ENCODE measurements around the gene VEGFD. TPM values are rescaled to one million over a fixed set of nuclear protein-coding genes. Genes with fewer than 3 reads are reported as not detected.

The VEGFD gene
- total and polyA plus RNA-seq, 7 donors: 1.2 to 8.4 (median 6.9) TPM

DNA sequence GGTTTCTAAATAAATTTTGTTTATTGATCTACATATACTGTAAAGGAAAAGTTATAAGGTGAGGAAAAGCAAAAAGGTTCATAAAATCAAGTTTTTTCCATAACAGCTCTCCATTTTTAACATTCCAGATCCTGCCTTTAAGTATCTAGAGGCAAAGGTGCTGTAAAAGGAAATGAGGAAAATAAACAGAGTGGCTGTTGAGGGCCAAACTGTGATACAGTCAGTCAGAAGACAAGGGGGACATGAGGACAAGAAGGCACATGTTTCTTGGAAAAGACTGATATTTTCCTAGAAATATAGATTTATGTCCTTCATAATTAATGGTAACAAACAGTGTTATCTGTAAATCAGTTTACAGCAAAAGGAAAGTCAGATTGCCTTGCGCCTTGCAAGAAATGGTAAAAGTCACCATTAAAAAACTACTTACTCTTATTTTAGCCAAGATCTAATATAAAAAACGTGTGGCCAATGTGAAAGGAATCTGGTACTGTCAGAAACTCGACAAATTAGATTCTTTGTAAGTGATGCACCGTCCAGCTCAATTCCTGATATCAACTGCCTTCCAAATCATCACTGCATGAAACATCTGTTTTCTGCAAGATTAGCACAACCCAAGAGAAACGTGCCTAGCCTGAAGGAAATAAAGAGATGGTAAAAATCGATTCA, 34.0 kb upstream of the VEGFD start:
- DNase-seq (no peak), ATAC-seq (no peak)
- no peaks in the 10 kb centered on the region for H3K27me3 ChIP-seq (ENCODE audit: insufficient read depth in 3 of 3, low read length in 2 of 3)
- H3K4me3 ChIP-seq: no peak overlapping the region
- H3K4me1 ChIP-seq: no peaks in the 10 kb centered on the region
- H3K36me3 ChIP-seq (ENCODE audit: insufficient read depth in 1 of 2, low read depth in 1 of 2): peaks cover 0 to 9% of the 10 kb centered on the region in 2 donors
- TF ChIP-seq, protein P1, sequence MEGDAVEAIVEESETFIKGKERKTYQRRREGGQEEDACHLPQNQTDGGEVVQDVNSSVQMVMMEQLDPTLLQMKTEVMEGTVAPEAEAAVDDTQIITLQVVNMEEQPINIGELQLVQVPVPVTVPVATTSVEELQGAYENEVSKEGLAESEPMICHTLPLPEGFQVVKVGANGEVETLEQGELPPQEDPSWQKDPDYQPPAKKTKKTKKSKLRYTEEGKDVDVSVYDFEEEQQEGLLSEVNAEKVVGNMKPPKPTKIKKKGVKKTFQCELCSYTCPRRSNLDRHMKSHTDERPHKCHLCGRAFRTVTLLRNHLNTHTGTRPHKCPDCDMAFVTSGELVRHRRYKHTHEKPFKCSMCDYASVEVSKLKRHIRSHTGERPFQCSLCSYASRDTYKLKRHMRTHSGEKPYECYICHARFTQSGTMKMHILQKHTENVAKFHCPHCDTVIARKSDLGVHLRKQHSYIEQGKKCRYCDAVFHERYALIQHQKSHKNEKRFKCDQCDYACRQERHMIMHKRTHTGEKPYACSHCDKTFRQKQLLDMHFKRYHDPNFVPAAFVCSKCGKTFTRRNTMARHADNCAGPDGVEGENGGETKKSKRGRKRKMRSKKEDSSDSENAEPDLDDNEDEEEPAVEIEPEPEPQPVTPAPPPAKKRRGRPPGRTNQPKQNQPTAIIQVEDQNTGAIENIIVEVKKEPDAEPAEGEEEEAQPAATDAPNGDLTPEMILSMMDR (IDR thresholded peaks at IDR 0.05): no peak
- intact Hi-C loops (cut with DNase I): no loop called here
- WGBS, 3 donors: 50 to 68% (median 62%) methylated on average over 6 of the region's 6 CpGs
- peaks cover 4% of the 10 kb centered on the region for H3K9me3 ChIP-seq
- no peak overlapping the region for H3K27ac ChIP-seq

DNA sequence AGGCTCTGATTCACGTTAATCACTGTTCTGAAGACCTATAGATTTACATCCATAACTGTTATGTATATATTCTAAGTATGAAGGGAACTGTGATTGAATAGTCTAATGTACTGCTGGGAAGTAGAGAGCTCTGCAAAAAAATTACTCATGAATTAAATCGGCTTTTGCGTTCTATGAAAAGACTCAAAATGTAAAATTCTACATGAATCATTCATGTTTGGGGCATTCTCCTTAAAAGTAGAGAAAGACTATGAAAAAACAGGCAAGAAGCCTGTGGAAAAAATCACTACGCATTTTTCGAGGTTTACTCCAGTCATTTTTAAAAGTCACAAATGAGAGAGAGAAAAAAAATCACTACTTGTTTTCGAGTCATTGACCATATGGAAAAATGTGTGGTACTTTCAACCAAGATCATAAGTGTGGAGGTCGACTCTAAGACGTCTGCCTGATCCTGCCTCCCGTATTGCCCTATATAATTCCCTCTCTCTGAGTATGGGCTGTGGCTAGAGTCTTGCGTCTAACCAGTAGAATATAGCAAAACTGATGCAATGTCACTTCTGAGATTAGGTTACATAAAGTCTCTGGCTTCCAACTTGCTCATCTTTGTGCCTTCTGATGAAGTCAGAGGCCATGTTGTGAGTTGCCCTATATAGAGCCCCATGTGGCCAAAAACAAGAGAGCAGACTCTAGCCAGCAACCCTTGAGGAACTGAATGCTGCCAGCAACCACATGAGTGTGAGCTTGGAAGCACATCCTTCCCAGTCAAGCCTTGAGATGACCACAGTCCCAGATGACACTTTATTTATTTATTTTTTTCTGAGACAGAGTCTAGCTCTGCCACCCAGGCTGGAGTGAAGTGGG, 32.1 kb upstream of the VEGFD start:
- Histone ChIP-seq H3K27ac (no peak overlapping the region), H3K4me1 (no peaks in the 10 kb centered on the region), H3K4me3 (no peak overlapping the region), H3K9me3 (peaks cover 4% of the 10 kb centered on the region), H3K36me3 (ENCODE audit: insufficient read depth in 1 of 2, low read depth in 1 of 2) (peaks cover 0 to 9% of the 10 kb centered on the region in 2 donors), H3K27me3 (ENCODE audit: insufficient read depth in 3 of 3, low read length in 2 of 3) (no peaks in the 10 kb centered on the region)
- 84 to 88% (median 87%) methylated on average over 10 of the region's 10 CpGs for WGBS, 3 donors
- DNase-seq (no peak), ATAC-seq (peak in 3 of 4 donors; percentile 42 to 71 (median 68))
- intact Hi-C loops (cut with DNase I): no loop called here
- TF ChIP-seq, protein P1 (IDR thresholded peaks at IDR 0.05): no peak

- intact Hi-C loops (cut with DNase I): no loop called here
- 53 to 65% (median 58%) methylated on average over 6 of the region's 6 CpGs for WGBS, 3 donors
- TF ChIP-seq, protein P1 (IDR thresholded peaks at IDR 0.05): no peak
- Histone ChIP-seq H3K27me3 (ENCODE audit: insufficient read depth in 3 of 3, low read length in 2 of 3) (no peaks in the 10 kb centered on the region), H3K9me3 (peaks cover 4% of the 10 kb centered on the region), H3K27ac (no peak overlapping the region), H3K4me3 (no peak overlapping the region), H3K36me3 (ENCODE audit: insufficient read depth in 1 of 2, low read depth in 1 of 2) (peaks cover 0 to 13% of the 10 kb centered on the region in 2 donors), H3K4me1 (no peaks in the 10 kb centered on the region)
- no peak for ATAC-seq
- DNase-seq: no peak
Measured at GRCh38 chrX:15413101-15413500, 28.9 kb upstream of the VEGFD start.

DNA sequence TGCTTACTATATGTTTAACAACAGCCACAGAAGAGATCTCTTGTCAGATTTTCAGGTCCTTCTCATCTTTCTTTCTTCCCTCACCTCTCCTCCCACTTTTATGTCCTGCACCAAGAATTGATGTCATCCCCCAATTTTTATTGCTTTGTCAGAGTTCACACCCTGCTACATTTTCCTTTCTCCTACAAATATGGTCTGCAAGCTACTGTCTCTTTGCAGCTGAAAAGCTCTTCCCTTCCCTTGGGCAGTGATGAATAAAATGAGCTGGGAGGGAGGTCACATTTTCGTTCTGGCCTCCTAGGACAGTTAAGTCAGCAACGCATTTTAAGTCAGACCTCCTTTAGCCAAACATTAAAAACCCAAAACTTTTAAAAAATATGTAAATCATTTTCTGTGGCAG, 26.7 kb upstream of the VEGFD start:
- WGBS, 3 donors: 41 to 73% (median 62%) methylated on average over 2 of the region's 2 CpGs
- intact Hi-C loops (cut with DNase I): no loop called here
- TF ChIP-seq, protein P1 (IDR thresholded peaks at IDR 0.05): no peak

More for the DNA sequence above, 26.7 kb upstream of the VEGFD start:
- H3K4me3 ChIP-seq: no peak overlapping the region
- H3K4me1 ChIP-seq: no peaks in the 10 kb centered on the region
- DNase-seq (no peak), ATAC-seq (no peak)
- peaks cover 0 to 23% of the 10 kb centered on the region in 2 donors for H3K36me3 ChIP-seq (ENCODE audit: insufficient read depth in 1 of 2, low read depth in 1 of 2)
- no peaks in the 10 kb centered on the region for H3K27me3 ChIP-seq (ENCODE audit: insufficient read depth in 3 of 3, low read length in 2 of 3)
- no peaks in the 10 kb centered on the region for H3K9me3 ChIP-seq
- H3K27ac ChIP-seq: no peak overlapping the region

All from psoas muscle (tissue), 8 donors.